ENCODE data around the gene UBL4B.

The UBL4B gene

GRCh38 chr1:110107867-110108469 lies 4.3 kb upstream of the UBL4B start:
- no peak overlapping the region for H3K27ac Mint-ChIP-seq (ENCODE audit: low read depth)
- ATAC-seq (replicated peaks; ENCODE audit: extremely low read depth, poor library complexity, severe bottlenecking): no peak
- no peaks in the 10 kb centered on the region for H3K9me3 Mint-ChIP-seq
- peaks cover 2% of the 10 kb centered on the region for H3K36me3 Mint-ChIP-seq (ENCODE audit: insufficient read depth)
- peaks cover 53% of the 10 kb centered on the region for H3K27me3 Mint-ChIP-seq
- no peak for DNase-seq (ENCODE audit: low spot score in 2 of 2)
- no peak overlapping the region for H3K4me3 Mint-ChIP-seq
- no peaks in the 10 kb centered on the region for H3K4me1 Mint-ChIP-seq

DNA sequence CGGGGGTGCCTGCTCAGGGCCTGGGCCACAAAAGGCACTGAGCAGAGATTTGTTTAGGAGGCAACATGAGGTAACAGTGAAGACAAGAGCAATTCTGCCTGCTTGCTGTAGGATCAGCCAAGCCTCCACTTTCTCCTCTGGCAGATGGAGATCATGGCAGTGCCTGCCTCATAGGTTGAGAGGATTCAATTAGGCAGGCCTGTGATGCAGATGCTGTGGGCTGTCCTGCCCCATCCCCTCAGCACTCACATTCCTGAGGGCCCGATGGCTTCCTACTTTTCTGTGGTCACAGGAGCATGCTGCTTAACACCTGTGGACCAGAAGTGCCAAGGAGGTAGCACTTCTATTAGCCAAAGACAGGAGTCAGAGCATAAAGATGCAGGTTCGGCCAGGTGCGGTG lies 1.2 kb upstream of the UBL4B start:
- Mint-ChIP-seq H3K36me3 (ENCODE audit: insufficient read depth) (peaks cover 2% of the 10 kb centered on the region), H3K4me1 (no peaks in the 10 kb centered on the region), H3K27ac (ENCODE audit: low read depth) (no peak overlapping the region), H3K9me3 (no peaks in the 10 kb centered on the region), H3K27me3 (peaks cover 84% of the 10 kb centered on the region), H3K4me3 (no peak overlapping the region)
- no peak for DNase-seq (ENCODE audit: low spot score in 2 of 2)
- no peak for ATAC-seq (replicated peaks; ENCODE audit: extremely low read depth, poor library complexity, severe bottlenecking)

GRCh38 chr1:110112656-110113055 lies 413 bp downstream of the UBL4B start:
- H3K4me1 Mint-ChIP-seq: peaks cover 5% of the 10 kb centered on the region
- ATAC-seq (replicated peaks; ENCODE audit: extremely low read depth, poor library complexity, severe bottlenecking): no peak
- no peaks in the 10 kb centered on the region for H3K36me3 Mint-ChIP-seq (ENCODE audit: insufficient read depth)
- no peak overlapping the region for H3K4me3 Mint-ChIP-seq
- no peak for DNase-seq (ENCODE audit: low spot score in 2 of 2)
- no peaks in the 10 kb centered on the region for H3K9me3 Mint-ChIP-seq
- no peak overlapping the region for H3K27ac Mint-ChIP-seq (ENCODE audit: low read depth)
- peaks cover 92% of the 10 kb centered on the region for H3K27me3 Mint-ChIP-seq

DNA sequence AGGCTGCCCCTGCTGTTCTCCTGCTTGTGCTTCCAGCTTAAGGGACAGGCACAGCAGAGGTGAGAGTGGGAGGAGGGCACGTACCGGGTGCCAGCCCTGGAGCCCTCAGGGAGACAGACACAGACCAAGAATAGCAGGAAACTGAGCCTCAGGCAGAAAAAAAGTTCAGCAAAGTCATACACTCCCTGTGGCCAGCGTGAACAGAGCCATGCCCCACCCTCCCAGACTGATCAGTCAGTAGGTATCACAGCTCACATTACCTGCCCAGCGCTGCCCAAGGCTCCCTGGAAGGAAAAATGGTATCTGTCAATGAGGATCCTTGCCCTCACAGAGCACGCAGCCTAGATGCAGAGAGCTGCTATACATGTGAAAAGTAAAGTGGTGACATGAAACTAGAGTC lies 1.3 kb downstream of the UBL4B start:
- ATAC-seq (replicated peaks; ENCODE audit: extremely low read depth, poor library complexity, severe bottlenecking) (no peak), DNase-seq (ENCODE audit: low spot score in 2 of 2) (no peak)
- no peak overlapping the region for H3K27ac Mint-ChIP-seq (ENCODE audit: low read depth)
- peaks cover 96% of the 10 kb centered on the region for H3K27me3 Mint-ChIP-seq
- no peaks in the 10 kb centered on the region for H3K9me3 Mint-ChIP-seq
- H3K36me3 Mint-ChIP-seq (ENCODE audit: insufficient read depth): no peaks in the 10 kb centered on the region
- H3K4me1 Mint-ChIP-seq: peaks cover 5% of the 10 kb centered on the region
- H3K4me3 Mint-ChIP-seq: no peak overlapping the region

DNA sequence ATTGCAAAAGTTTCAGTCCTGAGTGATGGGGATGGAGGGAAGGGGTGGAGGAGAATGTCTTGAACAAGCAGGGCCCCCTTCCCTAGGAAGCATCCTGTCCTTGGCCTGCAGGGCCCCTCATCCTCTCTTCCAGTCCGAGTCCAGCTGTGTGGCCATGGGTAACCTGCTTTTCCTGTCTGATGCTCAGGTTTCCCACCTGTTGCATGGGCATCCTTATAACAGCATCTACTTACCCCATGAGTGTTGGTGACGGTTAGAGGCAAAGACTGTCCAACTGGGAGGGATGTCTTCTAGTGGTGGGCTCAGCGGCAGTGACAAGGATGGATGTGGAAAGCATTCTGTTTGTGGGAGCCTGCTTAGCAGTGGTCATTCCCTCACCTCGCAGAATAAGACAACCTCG lies 1.9 kb downstream of the UBL4B start:
- Mint-ChIP-seq H3K36me3 (ENCODE audit: insufficient read depth) (no peaks in the 10 kb centered on the region), H3K27me3 (peaks cover 93% of the 10 kb centered on the region), H3K4me3 (no peak overlapping the region), H3K27ac (ENCODE audit: low read depth) (no peak overlapping the region), H3K4me1 (peaks cover 5% of the 10 kb centered on the region), H3K9me3 (no peaks in the 10 kb centered on the region)
- DNase-seq (ENCODE audit: low spot score in 2 of 2) (no peak), ATAC-seq (replicated peaks; ENCODE audit: extremely low read depth, poor library complexity, severe bottlenecking) (no peak)

- Mint-ChIP-seq H3K27ac (ENCODE audit: low read depth) (no peak overlapping the region), H3K4me3 (no peak overlapping the region), H3K4me1 (peaks cover 5% of the 10 kb centered on the region), H3K27me3 (peaks cover 86% of the 10 kb centered on the region), H3K9me3 (no peaks in the 10 kb centered on the region), H3K36me3 (ENCODE audit: insufficient read depth) (peaks cover 2% of the 10 kb centered on the region)
- DNase-seq (ENCODE audit: low spot score in 2 of 2): no peak
- ATAC-seq (replicated peaks; ENCODE audit: extremely low read depth, poor library complexity, severe bottlenecking): no peak
These were observed 2.5 kb downstream of the UBL4B start for GRCh38 chr1:110114784-110115183.

GRCh38 chr1:110118636-110119396 lies 6.6 kb downstream of the UBL4B start:
- Mint-ChIP-seq H3K4me1 (peaks cover 13% of the 10 kb centered on the region), H3K27ac (ENCODE audit: low read depth) (no peak overlapping the region), H3K4me3 (no peak overlapping the region), H3K36me3 (ENCODE audit: insufficient read depth) (peaks cover 8% of the 10 kb centered on the region), H3K27me3 (peaks cover 70% of the 10 kb centered on the region), H3K9me3 (peaks cover 8% of the 10 kb centered on the region)
- ATAC-seq (replicated peaks; ENCODE audit: extremely low read depth, poor library complexity, severe bottlenecking) (no peak), DNase-seq (ENCODE audit: low spot score in 2 of 2) (no peak)

GRCh38 chr1:110119843-110120242 lies 7.6 kb downstream of the UBL4B start:
- DNase-seq (ENCODE audit: low spot score in 2 of 2): no peak
- Mint-ChIP-seq H3K27me3 (peaks cover 70% of the 10 kb centered on the region), H3K4me1 (peaks cover 13% of the 10 kb centered on the region), H3K9me3 (peaks cover 8% of the 10 kb centered on the region), H3K4me3 (peak overlapping the region; percentile 57), H3K36me3 (ENCODE audit: insufficient read depth) (peaks cover 8% of the 10 kb centered on the region), H3K27ac (ENCODE audit: low read depth) (no peak overlapping the region)
- no peak for ATAC-seq (replicated peaks; ENCODE audit: extremely low read depth, poor library complexity, severe bottlenecking)

- H3K27me3 Mint-ChIP-seq: peaks cover 70% of the 10 kb centered on the region
These were observed 8.8 kb downstream of the UBL4B start for GRCh38 chr1:110120960-110121561.

DNA sequence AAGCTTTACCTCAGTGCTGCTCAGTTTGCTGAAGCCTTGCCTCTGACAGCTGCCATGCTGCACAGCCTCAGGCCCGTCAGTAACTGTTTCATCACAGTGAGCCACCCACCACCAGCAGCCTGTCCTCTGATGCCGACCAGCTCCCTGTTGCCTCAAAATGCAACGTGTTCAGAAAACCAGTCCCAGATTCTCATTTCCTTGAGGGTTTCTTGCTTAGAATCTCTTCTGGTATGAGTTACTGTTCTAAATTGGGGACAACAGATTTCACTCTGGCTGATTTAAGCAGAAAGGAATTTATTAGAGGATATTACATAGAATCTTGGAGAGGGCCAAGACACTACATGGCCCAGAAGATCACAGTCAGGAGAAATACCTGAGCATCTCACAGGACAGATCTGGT lies 11.0 kb downstream of the UBL4B start:
- Mint-ChIP-seq H3K9me3 (peaks cover 8% of the 10 kb centered on the region), H3K36me3 (ENCODE audit: insufficient read depth) (peaks cover 8% of the 10 kb centered on the region), H3K27ac (ENCODE audit: low read depth) (no peak overlapping the region), H3K4me1 (peaks cover 8% of the 10 kb centered on the region), H3K27me3 (peaks cover 62% of the 10 kb centered on the region), H3K4me3 (no peak overlapping the region)
- DNase-seq (ENCODE audit: low spot score in 2 of 2) (no peak), ATAC-seq (replicated peaks; ENCODE audit: extremely low read depth, poor library complexity, severe bottlenecking) (no peak)

More at GRCh38 chr1:110120960-110121561, 8.8 kb downstream of the UBL4B start:
- Mint-ChIP-seq H3K9me3 (peaks cover 8% of the 10 kb centered on the region), H3K36me3 (ENCODE audit: insufficient read depth) (peaks cover 8% of the 10 kb centered on the region), H3K4me1 (peaks cover 13% of the 10 kb centered on the region), H3K4me3 (peak overlapping the region; percentile 57), H3K27ac (ENCODE audit: low read depth) (peak overlapping the region; percentile 90)
- no peak for ATAC-seq (replicated peaks; ENCODE audit: extremely low read depth, poor library complexity, severe bottlenecking)
- no peak for DNase-seq (ENCODE audit: low spot score in 2 of 2)

DNA sequence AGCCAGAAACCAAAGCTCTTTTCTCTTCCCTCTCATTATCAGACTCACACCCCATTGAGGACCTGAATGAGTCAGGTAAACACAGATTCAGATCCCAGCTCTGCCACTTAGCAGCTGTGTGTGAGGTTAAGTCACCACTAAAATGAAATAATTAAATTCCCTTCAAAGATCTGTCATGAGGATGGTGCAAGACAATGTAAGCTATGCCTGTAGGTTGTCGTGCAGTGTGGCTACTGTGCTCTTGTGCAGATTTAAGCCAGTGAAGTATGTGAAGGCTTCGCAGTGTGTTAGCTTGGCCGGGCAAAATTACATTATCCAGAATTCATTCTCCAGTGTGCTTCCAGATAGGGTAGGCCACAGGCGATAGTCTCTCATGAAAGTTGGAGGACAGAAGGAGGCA lies 13.6 kb downstream of the UBL4B start:
- Mint-ChIP-seq H3K9me3 (peaks cover under 1% of the 10 kb centered on the region), H3K4me1 (peaks cover 2% of the 10 kb centered on the region), H3K27me3 (peaks cover 77% of the 10 kb centered on the region), H3K36me3 (ENCODE audit: insufficient read depth) (no peaks in the 10 kb centered on the region), H3K27ac (ENCODE audit: low read depth) (no peak overlapping the region), H3K4me3 (no peak overlapping the region)
- DNase-seq (ENCODE audit: low spot score in 2 of 2) (no peak), ATAC-seq (replicated peaks; ENCODE audit: extremely low read depth, poor library complexity, severe bottlenecking) (no peak)

GRCh38 chr1:110130113-110130591 lies 17.9 kb downstream of the UBL4B start:
- no peaks in the 10 kb centered on the region for H3K4me1 Mint-ChIP-seq
- no peak for ATAC-seq (replicated peaks; ENCODE audit: extremely low read depth, poor library complexity, severe bottlenecking)
- H3K27me3 Mint-ChIP-seq: peaks cover 83% of the 10 kb centered on the region
- H3K27ac Mint-ChIP-seq (ENCODE audit: low read depth): no peak overlapping the region
- no peak overlapping the region for H3K4me3 Mint-ChIP-seq
- no peaks in the 10 kb centered on the region for H3K36me3 Mint-ChIP-seq (ENCODE audit: insufficient read depth)
- no peaks in the 10 kb centered on the region for H3K9me3 Mint-ChIP-seq
- no peak for DNase-seq (ENCODE audit: low spot score in 2 of 2)

DNA sequence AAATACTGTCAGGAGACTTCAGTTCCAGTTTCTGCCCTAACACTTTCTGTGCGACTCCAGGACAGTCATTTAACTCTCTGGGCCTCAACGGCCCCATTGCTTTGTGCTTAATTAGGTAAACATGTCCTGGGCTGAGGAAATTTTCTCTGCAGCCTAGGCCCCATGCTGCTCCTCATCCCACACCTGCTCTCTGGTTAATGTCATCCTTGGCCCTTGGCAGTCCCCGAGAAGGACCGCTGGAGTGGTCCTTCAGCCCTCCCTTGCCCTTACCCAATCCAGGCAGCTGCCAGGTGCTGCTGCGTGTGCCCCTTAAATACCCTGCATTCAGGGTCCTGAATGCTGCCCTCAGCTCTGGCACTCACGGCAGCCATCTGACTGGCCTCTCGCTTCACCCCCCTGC lies 18.7 kb downstream of the UBL4B start:
- Mint-ChIP-seq H3K4me3 (no peak overlapping the region), H3K27me3 (peaks cover 83% of the 10 kb centered on the region), H3K4me1 (no peaks in the 10 kb centered on the region), H3K36me3 (ENCODE audit: insufficient read depth) (no peaks in the 10 kb centered on the region), H3K27ac (ENCODE audit: low read depth) (no peak overlapping the region), H3K9me3 (no peaks in the 10 kb centered on the region)
- DNase-seq (ENCODE audit: low spot score in 2 of 2): no peak
- ATAC-seq (replicated peaks; ENCODE audit: extremely low read depth, poor library complexity, severe bottlenecking): no peak

All from central memory CD8-positive, alpha-beta T cell (primary cell).